HG02852 (cell line): ENCODE measurements around the gene SOCS4.

Experiments used
- ATAC-seq: cut with Tn5 transposase; IDR thresholded peaks from one replicate; pipeline ENCODE4 v1.9.1; 2021; ENCODE audit warnings: mild to moderate bottlenecking, moderate library complexity; ENCODE audit not compliant: unreplicated experiment

The SOCS4 gene

GRCh38 chr14:55085060-55085660, 58.1 kb downstream of the SOCS4 start:
- no peak for ATAC-seq

- no peak for ATAC-seq
Measured at GRCh38 chr14:55086938-55087337, 59.9 kb downstream of the SOCS4 start.

DNA sequence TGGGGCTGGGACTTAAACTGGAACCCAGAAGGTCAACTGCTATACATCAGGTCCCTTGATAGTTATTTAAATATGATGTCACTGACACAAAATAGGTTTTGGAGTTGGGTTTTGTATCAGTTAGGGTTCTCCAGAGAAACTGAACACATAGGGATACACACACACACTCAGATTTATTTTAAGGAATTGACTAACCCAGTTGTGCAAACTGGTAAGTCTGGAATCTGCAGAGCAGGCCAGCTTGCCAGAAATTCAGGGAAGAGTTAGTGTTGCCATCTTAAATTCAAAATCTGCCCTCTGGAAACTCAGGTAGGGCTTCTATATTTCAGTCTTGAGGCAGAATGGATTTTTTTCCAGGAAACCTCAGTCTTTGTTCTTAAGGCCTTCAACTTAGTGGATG, 61.3 kb downstream of the SOCS4 start:
- ATAC-seq = no peak

GRCh38 chr14:55092341-55092740, 65.3 kb downstream of the SOCS4 start:
- ATAC-seq = no peak

GRCh38 chr14:55094292-55095157, 67.5 kb downstream of the SOCS4 start:
- no peak for ATAC-seq

DNA sequence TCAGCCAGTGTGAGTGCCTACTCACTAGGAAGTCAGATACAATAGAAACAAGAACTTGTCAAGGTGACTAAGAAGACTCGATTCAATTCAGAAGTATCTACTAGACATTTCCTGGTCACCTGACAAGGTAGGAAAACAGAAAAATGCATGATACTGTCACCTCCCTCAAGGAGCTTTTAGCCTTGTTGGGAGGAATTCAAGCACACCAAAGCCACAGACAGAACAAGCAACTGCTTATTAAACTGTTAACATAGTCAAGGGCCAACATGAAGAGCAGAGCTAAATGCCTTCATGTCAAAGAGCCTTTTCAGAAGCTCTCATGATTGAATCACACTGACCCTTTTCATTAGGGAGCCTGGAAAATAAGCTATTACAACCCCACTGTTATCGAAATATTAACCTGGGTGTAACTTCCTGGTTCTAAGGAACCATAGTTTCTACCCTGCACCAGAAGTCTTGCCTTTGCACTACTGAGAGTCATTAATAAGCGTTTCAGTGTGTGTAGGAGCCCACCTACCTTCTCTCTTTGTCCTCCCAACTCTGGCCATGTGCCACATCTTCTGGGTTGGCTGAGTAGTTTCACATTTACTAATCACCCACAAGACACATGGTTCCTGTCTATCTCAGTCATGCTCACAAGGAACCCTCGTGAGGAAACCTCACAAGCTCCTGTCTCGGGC, 71.0 kb downstream of the SOCS4 start:
- ATAC-seq = peak; percentile 77

DNA sequence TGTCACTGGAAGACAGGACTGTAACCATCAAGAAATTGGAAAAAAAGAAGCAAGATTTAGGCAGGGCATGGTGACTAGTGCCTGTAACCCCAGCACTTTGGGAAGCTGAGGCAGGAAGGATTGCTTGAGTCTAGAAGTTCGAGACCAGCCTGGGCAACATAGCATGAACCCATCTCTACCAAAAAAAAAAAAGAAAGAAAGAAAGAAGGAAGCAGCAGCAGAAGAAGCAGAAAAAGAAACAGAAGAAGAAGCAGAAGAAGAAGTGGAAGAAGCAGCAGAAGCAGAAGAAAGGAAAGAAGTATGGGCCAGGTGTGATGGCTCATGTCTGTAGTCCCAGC, 71.5 kb downstream of the SOCS4 start:
- no peak for ATAC-seq
